ENCODE data around the gene EPHX1. TPM values are rescaled to one million over a fixed set of nuclear protein-coding genes. Genes with fewer than 3 reads are reported as not detected.

Gene EPHX1
- total RNA-seq, 4 donors from 2014 or later: 56.9 to 114 (median 90.6) TPM

- Histone ChIP-seq H3K4me3 (peak overlapping the region in 2 of 4 donors; percentile 81 to 92), H3K27ac (peak overlapping the region; percentile 93 to 98 (median 98)), H3K36me3 (no peaks in the 10 kb centered on the region), H3K9me3 (no peaks in the 10 kb centered on the region), H3K4me1 (peaks cover 44 to 69% (median 58%) of the 10 kb centered on the region in 4 donors), H3K27me3 (no peaks in the 10 kb centered on the region)
- in situ Hi-C loops (cut with MboI; ENCODE audit: low pct_ligation_motif_present in 1 of 4, low pct_unique_long_range_greater_than_20kb in 1 of 4, low sequenced_read_pairs in 3 of 4) (no loop called here), intact Hi-C loops (cut with DNase I; ENCODE audit: low total_unique reads) (no loop called here)
- 20 to 31% methylated on average over 2 to 5 of the region's 5 CpGs for WGBS, 2 donors (ENCODE audit: low coverage in 1 of 2)
- no peak for TF ChIP-seq POLR2A (IDR thresholded peaks at IDR 0.05)
- no peak for TF ChIP-seq EP300 (IDR thresholded peaks at IDR 0.05; ENCODE audit: low read depth)
- TF ChIP-seq POLR2AphosphoS5 (IDR thresholded peaks at IDR 0.05): no peak
- TF ChIP-seq CTCF (IDR thresholded peaks at IDR 0.05): no peak
- DNase-seq: no peak
These were observed 70.7 kb downstream of the EPHX1 start for GRCh38 chr1:225880636-225881035.

GRCh38 chr1:225881081-225881958 lies 71.4 kb downstream of the EPHX1 start:
- in situ Hi-C loops (cut with MboI; ENCODE audit: low pct_ligation_motif_present in 1 of 4, low pct_unique_long_range_greater_than_20kb in 1 of 4, low sequenced_read_pairs in 3 of 4): no loop called here
- H3K9me3 ChIP-seq: no peaks in the 10 kb centered on the region
- H3K4me1 ChIP-seq: peaks cover 44 to 64% (median 55%) of the 10 kb centered on the region in 4 donors
- H3K27ac ChIP-seq: peak overlapping the region; percentile 93 to 98 (median 98)
- no peaks in the 10 kb centered on the region for H3K36me3 ChIP-seq
- peak; percentile 75 for DNase-seq
- H3K27me3 ChIP-seq: no peaks in the 10 kb centered on the region
- 7% methylated on average over 17 of the region's 25 CpGs; no CpG with 5 or more reads in 1 of the 2 donors for WGBS, 2 donors (ENCODE audit: low coverage in 1 of 2)
- H3K4me3 ChIP-seq: peak overlapping the region; percentile 81 to 97 (median 94)
- TF ChIP-seq CTCF (IDR thresholded peaks at IDR 0.05): no peak
- no peak for TF ChIP-seq EP300 (IDR thresholded peaks at IDR 0.05; ENCODE audit: low read depth)
- no peak for TF ChIP-seq POLR2AphosphoS5 (IDR thresholded peaks at IDR 0.05)
- TF ChIP-seq POLR2A (IDR thresholded peaks at IDR 0.05): no peak
- intact Hi-C loops (cut with DNase I; ENCODE audit: low total_unique reads): no loop called here

- Histone ChIP-seq H3K4me1 (peaks cover 41 to 56% (median 48%) of the 10 kb centered on the region in 4 donors), H3K27ac (peak within 1 kb of the TSS; percentile 93 to 98 (median 98)), H3K27me3 (no peaks in the 10 kb centered on the region), H3K9me3 (no peaks in the 10 kb centered on the region), H3K36me3 (no peaks in the 10 kb centered on the region), H3K4me3 (peak within 1 kb of the TSS; percentile 81 to 97 (median 94))
- 0% methylated on average over 52 of the region's 64 CpGs; no CpG with 5 or more reads in 1 of the 2 donors for WGBS, 2 donors (ENCODE audit: low coverage in 1 of 2)
- in situ Hi-C loops (cut with MboI; ENCODE audit: low pct_ligation_motif_present in 1 of 4, low pct_unique_long_range_greater_than_20kb in 1 of 4, low sequenced_read_pairs in 3 of 4) (no loop called here), intact Hi-C loops (cut with DNase I; ENCODE audit: low total_unique reads) (no loop called here)
- no peak for TF ChIP-seq EP300 (IDR thresholded peaks at IDR 0.05; ENCODE audit: low read depth)
- TF ChIP-seq CTCF (IDR thresholded peaks at IDR 0.05): peak; percentile 23 to 57 (median 35)
- peak; percentile 84 for TF ChIP-seq POLR2A (IDR thresholded peaks at IDR 0.05)
- TF ChIP-seq POLR2AphosphoS5 (IDR thresholded peaks at IDR 0.05): peak; percentile 87 to 90 (median 90)
- peak; percentile 94 for DNase-seq
These were observed 72.2 kb downstream of the EPHX1 start, which contains the start of gene TMEM63A for GRCh38 chr1:225881959-225882693. Gene TMEM63A (minus strand): TSS chr1:225882380. CDS start chr1:225877580, 4,800 bp downstream.

Measured in transverse colon (tissue), 4 donors.